ENCODE measurements around the gene KCNB1. TPM values are rescaled to one million over a fixed set of nuclear protein-coding genes. Genes with fewer than 3 reads are reported as not detected.

KCNB1 gene
- polyA plus RNA-seq, 1 donor from 2014 or later: 3.6 TPM

DNA sequence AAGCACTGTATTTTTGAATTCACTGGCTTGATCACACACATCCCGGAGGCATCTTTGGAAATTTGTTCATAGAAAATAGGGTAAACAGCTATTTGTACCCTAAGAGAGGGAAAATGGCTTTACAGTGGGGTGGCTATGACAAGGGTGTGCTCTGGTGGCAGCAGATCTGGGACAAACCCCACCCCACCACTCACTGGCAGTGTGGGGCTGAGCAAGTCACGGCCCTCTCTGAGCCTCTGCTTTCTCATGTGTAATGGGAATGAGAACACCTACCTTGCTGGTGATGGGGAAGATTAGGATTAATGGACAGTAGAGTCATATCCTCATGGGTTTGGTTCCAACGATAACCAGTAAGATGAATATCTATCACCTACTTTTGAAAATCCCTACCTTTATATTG lies 78.0 kb downstream of the KCNB1 start:
- Histone ChIP-seq H2AFZ (ENCODE audit: low read depth, low read length) (no peak overlapping the region), H3K9me3 (ENCODE audit: low read length) (no peaks in the 10 kb centered on the region), H3F3A (ENCODE audit: insufficient read depth, low read length, poor library complexity, severe bottlenecking) (no peaks in the 10 kb centered on the region), H3K27me3 (ENCODE audit: insufficient read depth, low read depth, low read length) (no peaks in the 10 kb centered on the region), H3K36me3 (ENCODE audit: insufficient read depth, low read length) (no peaks in the 10 kb centered on the region), H3K27ac (ENCODE audit: low read length) (no peak overlapping the region), H3K4me2 (ENCODE audit: low read length) (no peak overlapping the region), H4K20me1 (ENCODE audit: insufficient read depth) (no peaks in the 10 kb centered on the region), H3K4me3 (ENCODE audit: low read length) (no peak overlapping the region), H3K79me2 (replicated peaks; ENCODE audit: insufficient read depth, low read length) (no peaks in the 10 kb centered on the region), H3K9me2 (ENCODE audit: insufficient read depth, low read length) (no peaks in the 10 kb centered on the region), H3K9ac (ENCODE audit: low read length) (no peak overlapping the region)
- no peak for TF ChIP-seq SMC3 (conservative IDR thresholded peaks at IDR 0.05; ENCODE audit: poor library complexity)
- TF ChIP-seq, protein P1, sequence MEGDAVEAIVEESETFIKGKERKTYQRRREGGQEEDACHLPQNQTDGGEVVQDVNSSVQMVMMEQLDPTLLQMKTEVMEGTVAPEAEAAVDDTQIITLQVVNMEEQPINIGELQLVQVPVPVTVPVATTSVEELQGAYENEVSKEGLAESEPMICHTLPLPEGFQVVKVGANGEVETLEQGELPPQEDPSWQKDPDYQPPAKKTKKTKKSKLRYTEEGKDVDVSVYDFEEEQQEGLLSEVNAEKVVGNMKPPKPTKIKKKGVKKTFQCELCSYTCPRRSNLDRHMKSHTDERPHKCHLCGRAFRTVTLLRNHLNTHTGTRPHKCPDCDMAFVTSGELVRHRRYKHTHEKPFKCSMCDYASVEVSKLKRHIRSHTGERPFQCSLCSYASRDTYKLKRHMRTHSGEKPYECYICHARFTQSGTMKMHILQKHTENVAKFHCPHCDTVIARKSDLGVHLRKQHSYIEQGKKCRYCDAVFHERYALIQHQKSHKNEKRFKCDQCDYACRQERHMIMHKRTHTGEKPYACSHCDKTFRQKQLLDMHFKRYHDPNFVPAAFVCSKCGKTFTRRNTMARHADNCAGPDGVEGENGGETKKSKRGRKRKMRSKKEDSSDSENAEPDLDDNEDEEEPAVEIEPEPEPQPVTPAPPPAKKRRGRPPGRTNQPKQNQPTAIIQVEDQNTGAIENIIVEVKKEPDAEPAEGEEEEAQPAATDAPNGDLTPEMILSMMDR (IDR thresholded peaks at IDR 0.05; ENCODE audit: poor library complexity, severe bottlenecking): no peak
- no peak for TF ChIP-seq EZH2 (IDR thresholded peaks at IDR 0.05; ENCODE audit: borderline replicate concordance, insufficient read depth, low read length, poor library complexity, severe bottlenecking)
- TF ChIP-seq POLR2AphosphoS5 (IDR thresholded peaks at IDR 0.05): no peak
- TF ChIP-seq, protein P2, sequence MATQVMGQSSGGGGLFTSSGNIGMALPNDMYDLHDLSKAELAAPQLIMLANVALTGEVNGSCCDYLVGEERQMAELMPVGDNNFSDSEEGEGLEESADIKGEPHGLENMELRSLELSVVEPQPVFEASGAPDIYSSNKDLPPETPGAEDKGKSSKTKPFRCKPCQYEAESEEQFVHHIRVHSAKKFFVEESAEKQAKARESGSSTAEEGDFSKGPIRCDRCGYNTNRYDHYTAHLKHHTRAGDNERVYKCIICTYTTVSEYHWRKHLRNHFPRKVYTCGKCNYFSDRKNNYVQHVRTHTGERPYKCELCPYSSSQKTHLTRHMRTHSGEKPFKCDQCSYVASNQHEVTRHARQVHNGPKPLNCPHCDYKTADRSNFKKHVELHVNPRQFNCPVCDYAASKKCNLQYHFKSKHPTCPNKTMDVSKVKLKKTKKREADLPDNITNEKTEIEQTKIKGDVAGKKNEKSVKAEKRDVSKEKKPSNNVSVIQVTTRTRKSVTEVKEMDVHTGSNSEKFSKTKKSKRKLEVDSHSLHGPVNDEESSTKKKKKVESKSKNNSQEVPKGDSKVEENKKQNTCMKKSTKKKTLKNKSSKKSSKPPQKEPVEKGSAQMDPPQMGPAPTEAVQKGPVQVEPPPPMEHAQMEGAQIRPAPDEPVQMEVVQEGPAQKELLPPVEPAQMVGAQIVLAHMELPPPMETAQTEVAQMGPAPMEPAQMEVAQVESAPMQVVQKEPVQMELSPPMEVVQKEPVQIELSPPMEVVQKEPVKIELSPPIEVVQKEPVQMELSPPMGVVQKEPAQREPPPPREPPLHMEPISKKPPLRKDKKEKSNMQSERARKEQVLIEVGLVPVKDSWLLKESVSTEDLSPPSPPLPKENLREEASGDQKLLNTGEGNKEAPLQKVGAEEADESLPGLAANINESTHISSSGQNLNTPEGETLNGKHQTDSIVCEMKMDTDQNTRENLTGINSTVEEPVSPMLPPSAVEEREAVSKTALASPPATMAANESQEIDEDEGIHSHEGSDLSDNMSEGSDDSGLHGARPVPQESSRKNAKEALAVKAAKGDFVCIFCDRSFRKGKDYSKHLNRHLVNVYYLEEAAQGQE (IDR thresholded peaks at IDR 0.05; ENCODE audit: borderline replicate concordance): no peak
- no peak for TF ChIP-seq EP300 (conservative IDR thresholded peaks at IDR 0.05; ENCODE audit: poor library complexity, severe bottlenecking)
- TF ChIP-seq RAD21 (conservative IDR thresholded peaks at IDR 0.05): no peak
- no peak for TF ChIP-seq TAF1 (IDR thresholded peaks at IDR 0.05; ENCODE audit: low read depth)
- TF ChIP-seq MXI1 (conservative IDR thresholded peaks at IDR 0.05; ENCODE audit: poor library complexity, severe bottlenecking): no peak

DNA sequence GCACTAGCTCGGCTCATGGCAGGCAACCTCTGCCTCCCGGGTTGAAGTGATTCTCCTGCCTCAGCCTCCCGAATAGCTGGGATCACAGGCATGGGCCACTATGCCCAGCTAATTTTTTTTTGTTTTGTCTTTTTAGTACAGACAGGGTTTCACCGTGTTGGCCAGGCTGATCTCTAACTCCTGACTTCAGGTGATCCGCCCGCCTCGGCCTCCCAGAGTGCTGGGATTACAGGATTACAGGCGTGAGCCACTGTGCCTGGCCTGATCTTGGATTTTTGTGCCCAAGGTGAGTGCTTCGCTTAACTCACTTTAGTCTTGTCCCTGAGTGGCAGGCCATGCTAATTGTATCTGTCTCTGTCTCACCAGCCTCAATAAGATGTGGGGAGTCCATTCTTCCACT lies 78.6 kb downstream of the KCNB1 start:
- Histone ChIP-seq H3K9me3 (ENCODE audit: low read length) (no peaks in the 10 kb centered on the region), H3K9ac (ENCODE audit: low read length) (no peak overlapping the region), H3F3A (ENCODE audit: insufficient read depth, low read length, poor library complexity, severe bottlenecking) (no peaks in the 10 kb centered on the region), H3K27me3 (ENCODE audit: insufficient read depth, low read depth, low read length) (no peaks in the 10 kb centered on the region), H2AFZ (ENCODE audit: low read depth, low read length) (no peak overlapping the region), H3K4me3 (ENCODE audit: low read length) (no peak overlapping the region), H4K20me1 (ENCODE audit: insufficient read depth) (no peaks in the 10 kb centered on the region), H3K27ac (ENCODE audit: low read length) (no peak overlapping the region), H3K36me3 (ENCODE audit: insufficient read depth, low read length) (no peaks in the 10 kb centered on the region), H3K9me2 (ENCODE audit: insufficient read depth, low read length) (no peaks in the 10 kb centered on the region), H3K79me2 (replicated peaks; ENCODE audit: insufficient read depth, low read length) (no peaks in the 10 kb centered on the region), H3K4me2 (ENCODE audit: low read length) (no peak overlapping the region)
- TF ChIP-seq SMC3 (conservative IDR thresholded peaks at IDR 0.05; ENCODE audit: poor library complexity) (no peak), MXI1 (conservative IDR thresholded peaks at IDR 0.05; ENCODE audit: poor library complexity, severe bottlenecking) (no peak), TAF1 (IDR thresholded peaks at IDR 0.05; ENCODE audit: low read depth) (no peak), EZH2 (IDR thresholded peaks at IDR 0.05; ENCODE audit: borderline replicate concordance, insufficient read depth, low read length, poor library complexity, severe bottlenecking) (no peak), EP300 (conservative IDR thresholded peaks at IDR 0.05; ENCODE audit: poor library complexity, severe bottlenecking) (no peak), POLR2AphosphoS5 (IDR thresholded peaks at IDR 0.05) (no peak), RAD21 (conservative IDR thresholded peaks at IDR 0.05) (no peak)
- TF ChIP-seq, protein P2 (IDR thresholded peaks at IDR 0.05; ENCODE audit: borderline replicate concordance): no peak
- TF ChIP-seq, protein P1 (IDR thresholded peaks at IDR 0.05; ENCODE audit: poor library complexity, severe bottlenecking): no peak
